GM21515 (cell line): ENCODE results near the gene SPATA31D3.
"Not testable (repeated sequence)": the region's sequence is repeated elsewhere in the genome, so short reads cannot be mapped to it uniquely, and the experiment has no call there.

Experiments
- ATAC-seq: cut with Tn5 transposase; IDR thresholded peaks from one replicate; pipeline ENCODE4 v1.9.1; 2021; ENCODE audit not compliant: unreplicated experiment

Gene SPATA31D3

GRCh38 chr9:81943393-81943792, at the start of gene SPATA31D3:
SPATA31D3 (plus strand) TSS chr9:81943500; CDS start chr9:81943586, 86 bp downstream.
- not testable (repeated sequence) for ATAC-seq

GRCh38 chr9:81893929-81894328, 49.4 kb upstream of the SPATA31D3 start:
- no peak for ATAC-seq

GRCh38 chr9:81894891-81895290, 48.4 kb upstream of the SPATA31D3 start:
- ATAC-seq = no peak

- no peak for ATAC-seq
These were observed 47.2 kb upstream of the SPATA31D3 start for GRCh38 chr9:81896070-81896469.

- ATAC-seq = no peak
These were observed 44.4 kb upstream of the SPATA31D3 start for GRCh38 chr9:81898851-81899250.

GRCh38 chr9:81902196-81902595, 41.1 kb upstream of the SPATA31D3 start:
- ATAC-seq = no peak

GRCh38 chr9:81902626-81903025, 40.7 kb upstream of the SPATA31D3 start:
- ATAC-seq = no peak

GRCh38 chr9:81906671-81907070, 36.6 kb upstream of the SPATA31D3 start:
- ATAC-seq = no peak

GRCh38 chr9:81912135-81912534, 31.2 kb upstream of the SPATA31D3 start:
- ATAC-seq = no peak

GRCh38 chr9:81915801-81916505, 27.3 kb upstream of the SPATA31D3 start:
- ATAC-seq = no peak

- ATAC-seq = not testable (repeated sequence)
These were observed 24.8 kb upstream of the SPATA31D3 start for GRCh38 chr9:81918507-81918906.

- not testable (repeated sequence) for ATAC-seq
These were observed 15.0 kb upstream of the SPATA31D3 start, which contains the start of gene SPATA31D4 for GRCh38 chr9:81928305-81928704. SPATA31D4 (plus strand) TSS chr9:81928428; CDS start chr9:81928514, 86 bp downstream.

GRCh38 chr9:81930147-81930546, 13.2 kb upstream of the SPATA31D3 start:
- ATAC-seq = not testable (repeated sequence)

GRCh38 chr9:81933547-81933946, 9.8 kb upstream of the SPATA31D3 start:
- not testable (repeated sequence) for ATAC-seq

- not testable (repeated sequence) for ATAC-seq
These were observed 5.3 kb downstream of the SPATA31D3 start for GRCh38 chr9:81948650-81949049.

GRCh38 chr9:81953096-81953495, 9.8 kb downstream of the SPATA31D3 start:
- no peak for ATAC-seq

- ATAC-seq = no peak
These were observed 12.3 kb downstream of the SPATA31D3 start for GRCh38 chr9:81955625-81956024.

- ATAC-seq = no peak
These were observed 21.2 kb downstream of the SPATA31D3 start for GRCh38 chr9:81964218-81965171.

- no peak for ATAC-seq
These were observed 24.7 kb downstream of the SPATA31D3 start for GRCh38 chr9:81968026-81968425.

- ATAC-seq = no peak
These were observed 26.7 kb downstream of the SPATA31D3 start for GRCh38 chr9:81969971-81970370.

- ATAC-seq = no peak
These were observed 28.4 kb downstream of the SPATA31D3 start for GRCh38 chr9:81971727-81972126.

GRCh38 chr9:81974764-81975163, 31.5 kb downstream of the SPATA31D3 start:
- ATAC-seq = no peak
